HEK293 (cell line): ENCODE results near the gene DNAH1.

Experiments used
- CTCF ChIA-PET: fragments of 350-600 bp; formaldehyde crosslinking; extraction: SDS; loops from one replicate; lab custom pipeline; 2021; ENCODE audit warnings: antibody characterized with exemption; lab: Yijun Ruan, JAX
- POLR2A ChIA-PET: fragments of 300-600 bp; formaldehyde crosslinking; extraction: SDS; loops from one replicate; lab custom pipeline; 2020; ENCODE audit warnings: antibody characterized with exemption, inconsistent platforms; lab: Yijun Ruan, JAX
- H3K27ac ChIP-seq: fragments of 200-500 bp; sonication (Bioruptor generic); 2 replicates; pipeline ENCODE4 v1.5.1; 2014; ENCODE audit warnings: low read depth, low read length, control low read depth, inconsistent platforms; ENCODE audit errors: extremely low read depth
- H3K36me3 ChIP-seq, 2 experiments: fragments of 200-500 bp in 1 of 2; sonication (Bioruptor generic) in 1 of 2; 1 replicate in 1 of 2; 2 replicates in 1 of 2; pipeline ENCODE4 v1.5.1; 2014 to 2017; ENCODE audit warnings: inconsistent platforms in 2 of 2, low read length in 2 of 2; ENCODE audit not compliant: control insufficient read depth in 2 of 2, insufficient read depth in 1 of 2
- H3K4me1 ChIP-seq: fragments of 200-500 bp; sonication (Bioruptor generic); 2 replicates; pipeline ENCODE4 v1.5.1; 2014; ENCODE audit warnings: mild to moderate bottlenecking, low read length, inconsistent platforms; ENCODE audit not compliant: control insufficient read depth, insufficient read depth
- H3K4me3 ChIP-seq: 2 replicates; pipeline ENCODE4 v1.5.1; 2011; ENCODE audit warnings: low read depth, mild to moderate bottlenecking, control low read depth, low read length, moderate library complexity
- H3K9me3 ChIP-seq: fragments of 200-500 bp; sonication (Bioruptor generic); 2 replicates; pipeline ENCODE4 v1.5.1; 2014; ENCODE audit warnings: low read depth, low read length, inconsistent platforms; ENCODE audit not compliant: control insufficient read depth, insufficient read depth
- EGR2 ChIP-seq: fragments of 450-650 bp; formaldehyde crosslinking; IDR thresholded peaks from 2 replicates; pipeline ENCODE4 v1.5.1; 2016; ENCODE audit warnings: low read depth, missing biosample characterization, missing genetic modification characterization
- KLF10 ChIP-seq: fragments of 450-650 bp; IDR thresholded peaks from 2 replicates; pipeline ENCODE4 v1.5.1; 2018; ENCODE audit warnings: missing biosample characterization, mild to moderate bottlenecking, missing genetic modification characterization
- SCRT2 ChIP-seq: fragments of 450-650 bp; formaldehyde crosslinking; IDR thresholded peaks from 2 replicates; pipeline ENCODE4 v1.5.1; 2016; ENCODE audit warnings: missing biosample characterization, missing genetic modification characterization
- ZBTB20 ChIP-seq: fragments of 450-650 bp; formaldehyde crosslinking; IDR thresholded peaks from 2 replicates; pipeline ENCODE4 v1.5.1; 2016; ENCODE audit warnings: missing biosample characterization, missing genetic modification characterization
- ZNF2 ChIP-seq: fragments of 450-650 bp; formaldehyde crosslinking; IDR thresholded peaks from 2 replicates; pipeline ENCODE4 v1.5.1; 2016; ENCODE audit warnings: missing biosample characterization, missing genetic modification characterization
- ZNF23 ChIP-seq: fragments of 450-650 bp; formaldehyde crosslinking; IDR thresholded peaks from 2 replicates; pipeline ENCODE4 v1.5.1; 2016; ENCODE audit warnings: missing biosample characterization, missing genetic modification characterization, borderline replicate concordance
- ZNF335 ChIP-seq: fragments of 450-650 bp; formaldehyde crosslinking; conservative IDR thresholded peaks from 2 replicates; pipeline ENCODE4 v1.5.1; 2016; ENCODE audit warnings: missing biosample characterization, missing genetic modification characterization
- ZNF37A ChIP-seq: fragments of 450-650 bp; IDR thresholded peaks from 2 replicates; pipeline ENCODE4 v1.5.1; 2018; ENCODE audit warnings: missing biosample characterization, missing genetic modification characterization
- ZNF600 ChIP-seq: fragments of 450-650 bp; formaldehyde crosslinking; IDR thresholded peaks from 2 replicates; pipeline ENCODE4 v1.5.1; 2016; ENCODE audit warnings: missing biosample characterization, missing genetic modification characterization
- ZNF623 ChIP-seq: fragments of 450-650 bp; formaldehyde crosslinking; IDR thresholded peaks from 2 replicates; pipeline ENCODE4 v1.5.1; 2016; ENCODE audit warnings: missing biosample characterization, missing genetic modification characterization
- ZNF658 ChIP-seq: fragments of 450-650 bp; formaldehyde crosslinking; IDR thresholded peaks from 2 replicates; pipeline ENCODE4; 2016; ENCODE audit warnings: missing biosample characterization, missing genetic modification characterization
- ZNF664 ChIP-seq: fragments of 450-650 bp; formaldehyde crosslinking; IDR thresholded peaks from 2 replicates; pipeline ENCODE4 v1.5.1; 2016; ENCODE audit warnings: missing biosample characterization, missing genetic modification characterization
- ZNF747 ChIP-seq: fragments of 450-650 bp; formaldehyde crosslinking; IDR thresholded peaks from 2 replicates; pipeline ENCODE4 v1.5.1; 2016; ENCODE audit warnings: missing biosample characterization, missing genetic modification characterization
- TF ChIP-seq, protein P1 (sequence below): fragments of 450-650 bp; formaldehyde crosslinking; IDR thresholded peaks from 2 replicates; pipeline ENCODE4 v1.5.1; 2016; ENCODE audit warnings: missing biosample characterization, missing genetic modification characterization
- TF ChIP-seq, protein P2 (sequence below): fragments of 450-650 bp; formaldehyde crosslinking; IDR thresholded peaks from 2 replicates; pipeline ENCODE4 v1.5.1; 2016; ENCODE audit warnings: missing biosample characterization, missing genetic modification characterization, borderline replicate concordance
- TF ChIP-seq, protein P3 (sequence below): fragments of 450-650 bp; formaldehyde crosslinking; IDR thresholded peaks from 2 replicates; pipeline ENCODE4 v1.5.1; 2016; ENCODE audit warnings: missing biosample characterization, missing genetic modification characterization
- TF ChIP-seq, protein P4 (sequence below): fragments of 450-650 bp; formaldehyde crosslinking; IDR thresholded peaks from 2 replicates; pipeline ENCODE4 v1.5.1; 2016; ENCODE audit warnings: missing biosample characterization, missing genetic modification characterization
- TF ChIP-seq, protein P5 (sequence below): sonication (generic); formaldehyde crosslinking; IDR thresholded peaks from 2 replicates; pipeline ENCODE4 v1.8.1; 2022; ENCODE audit warnings: mild to moderate bottlenecking, moderate library complexity, missing genetic modification reagents
- TF ChIP-seq, protein P6 (sequence below): fragments of 450-650 bp; formaldehyde crosslinking; IDR thresholded peaks from 2 replicates; pipeline ENCODE4 v1.5.0; 2017; ENCODE audit warnings: missing biosample characterization, missing genetic modification characterization, borderline replicate concordance

DNAH1 gene

DNA sequence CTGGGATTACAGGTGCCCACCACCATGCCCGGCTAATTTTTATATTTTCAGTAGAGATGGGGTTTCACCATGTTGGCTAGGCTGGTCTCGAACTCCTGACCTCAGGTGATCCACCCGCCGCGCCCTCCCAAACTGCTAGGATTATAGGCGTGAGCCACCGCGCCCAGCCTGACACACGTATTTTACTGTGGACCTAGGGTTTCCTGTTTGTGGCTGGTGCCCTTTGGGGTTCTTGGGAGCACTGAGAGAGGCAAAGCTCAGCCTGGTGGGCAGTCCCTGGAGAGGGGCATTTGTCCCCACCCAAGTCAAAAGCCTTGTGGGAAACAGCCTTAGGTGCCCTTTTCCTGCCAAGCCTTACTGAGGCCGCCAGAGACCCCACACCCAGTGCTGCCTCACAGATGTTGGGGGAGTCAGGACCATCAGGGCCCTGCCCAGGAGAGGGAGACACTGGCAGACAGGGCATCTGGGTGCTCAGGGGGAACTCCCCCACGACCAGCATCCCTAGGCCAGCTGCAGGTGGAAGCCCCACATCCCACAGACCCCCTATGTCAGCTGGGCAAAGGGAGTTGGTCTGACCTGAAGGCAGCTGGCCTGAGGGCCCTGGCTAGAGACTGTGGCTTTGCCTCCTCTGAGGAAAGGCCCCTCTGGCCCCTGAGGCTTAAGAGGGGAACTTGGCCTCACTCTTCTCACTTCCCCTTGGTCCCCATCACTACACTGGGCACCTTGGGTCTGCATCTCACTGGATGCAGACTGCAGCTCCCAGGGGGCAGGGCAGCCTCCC, 35.1 kb downstream of the DNAH1 start:
- no peak overlapping the region for H3K27ac ChIP-seq
- H3K4me1 ChIP-seq = no peaks in the 10 kb centered on the region
- H3K36me3 ChIP-seq = peaks cover 0 to 11% of the 10 kb centered on the region in 2 experiments; a peak in 1 of 3 replicates
- ChIA-PET CTCF (interaction anchor here (1.0 kb wide), 1 partner anchor 131 kb away, joined by 4 read pairs; no protein-coding TSS in a partner anchor), POLR2A (no interaction called here)
- TF ChIP-seq ZNF2 (tag by site-specific recombination) (no peak), ZNF600 (tag by site-specific recombination) (no peak), ZNF658 (tag by site-specific recombination) (no peak), EGR2 (tag by site-specific recombination) (no peak), SCRT2 (tag by site-specific recombination) (no peak), ZNF623 (tag by site-specific recombination) (no peak), ZNF37A (tag by site-specific recombination) (no peak), ZNF664 (tag by site-specific recombination) (no peak), ZNF23 (tag by site-specific recombination) (no peak), KLF10 (tag by site-specific recombination) (no peak), ZNF335 (no peak), ZBTB20 (tag by site-specific recombination) (no peak), ZNF747 (tag by site-specific recombination) (no peak)
- TF ChIP-seq, protein P1, sequence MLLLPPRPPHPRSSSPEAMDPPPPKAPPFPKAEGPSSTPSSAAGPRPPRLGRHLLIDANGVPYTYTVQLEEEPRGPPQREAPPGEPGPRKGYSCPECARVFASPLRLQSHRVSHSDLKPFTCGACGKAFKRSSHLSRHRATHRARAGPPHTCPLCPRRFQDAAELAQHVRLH (tag by site-specific recombination) = no peak
- TF ChIP-seq, protein P2, sequence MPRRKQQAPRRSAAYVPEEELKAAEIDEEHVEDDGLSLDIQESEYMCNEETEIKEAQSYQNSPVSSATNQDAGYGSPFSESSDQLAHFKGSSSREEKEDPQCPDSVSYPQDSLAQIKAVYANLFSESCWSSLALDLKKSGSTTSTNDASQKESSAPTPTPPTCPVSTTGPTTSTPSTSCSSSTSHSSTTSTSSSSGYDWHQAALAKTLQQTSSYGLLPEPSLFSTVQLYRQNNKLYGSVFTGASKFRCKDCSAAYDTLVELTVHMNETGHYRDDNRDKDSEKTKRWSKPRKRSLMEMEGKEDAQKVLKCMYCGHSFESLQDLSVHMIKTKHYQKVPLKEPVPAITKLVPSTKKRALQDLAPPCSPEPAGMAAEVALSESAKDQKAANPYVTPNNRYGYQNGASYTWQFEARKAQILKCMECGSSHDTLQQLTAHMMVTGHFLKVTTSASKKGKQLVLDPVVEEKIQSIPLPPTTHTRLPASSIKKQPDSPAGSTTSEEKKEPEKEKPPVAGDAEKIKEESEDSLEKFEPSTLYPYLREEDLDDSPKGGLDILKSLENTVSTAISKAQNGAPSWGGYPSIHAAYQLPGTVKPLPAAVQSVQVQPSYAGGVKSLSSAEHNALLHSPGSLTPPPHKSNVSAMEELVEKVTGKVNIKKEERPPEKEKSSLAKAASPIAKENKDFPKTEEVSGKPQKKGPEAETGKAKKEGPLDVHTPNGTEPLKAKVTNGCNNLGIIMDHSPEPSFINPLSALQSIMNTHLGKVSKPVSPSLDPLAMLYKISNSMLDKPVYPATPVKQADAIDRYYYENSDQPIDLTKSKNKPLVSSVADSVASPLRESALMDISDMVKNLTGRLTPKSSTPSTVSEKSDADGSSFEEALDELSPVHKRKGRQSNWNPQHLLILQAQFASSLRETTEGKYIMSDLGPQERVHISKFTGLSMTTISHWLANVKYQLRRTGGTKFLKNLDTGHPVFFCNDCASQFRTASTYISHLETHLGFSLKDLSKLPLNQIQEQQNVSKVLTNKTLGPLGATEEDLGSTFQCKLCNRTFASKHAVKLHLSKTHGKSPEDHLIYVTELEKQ (tag by site-specific recombination) = no peak
- TF ChIP-seq, protein P3, sequence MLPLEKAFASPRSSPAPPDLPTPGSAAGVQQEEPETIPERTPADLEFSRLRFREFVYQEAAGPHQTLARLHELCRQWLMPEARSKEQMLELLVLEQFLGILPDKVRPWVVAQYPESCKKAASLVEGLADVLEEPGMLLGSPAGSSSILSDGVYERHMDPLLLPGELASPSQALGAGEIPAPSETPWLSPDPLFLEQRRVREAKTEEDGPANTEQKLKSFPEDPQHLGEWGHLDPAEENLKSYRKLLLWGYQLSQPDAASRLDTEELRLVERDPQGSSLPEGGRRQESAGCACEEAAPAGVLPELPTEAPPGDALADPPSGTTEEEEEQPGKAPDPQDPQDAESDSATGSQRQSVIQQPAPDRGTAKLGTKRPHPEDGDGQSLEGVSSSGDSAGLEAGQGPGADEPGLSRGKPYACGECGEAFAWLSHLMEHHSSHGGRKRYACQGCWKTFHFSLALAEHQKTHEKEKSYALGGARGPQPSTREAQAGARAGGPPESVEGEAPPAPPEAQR (tag by site-specific recombination) = no peak
- TF ChIP-seq, protein P4, sequence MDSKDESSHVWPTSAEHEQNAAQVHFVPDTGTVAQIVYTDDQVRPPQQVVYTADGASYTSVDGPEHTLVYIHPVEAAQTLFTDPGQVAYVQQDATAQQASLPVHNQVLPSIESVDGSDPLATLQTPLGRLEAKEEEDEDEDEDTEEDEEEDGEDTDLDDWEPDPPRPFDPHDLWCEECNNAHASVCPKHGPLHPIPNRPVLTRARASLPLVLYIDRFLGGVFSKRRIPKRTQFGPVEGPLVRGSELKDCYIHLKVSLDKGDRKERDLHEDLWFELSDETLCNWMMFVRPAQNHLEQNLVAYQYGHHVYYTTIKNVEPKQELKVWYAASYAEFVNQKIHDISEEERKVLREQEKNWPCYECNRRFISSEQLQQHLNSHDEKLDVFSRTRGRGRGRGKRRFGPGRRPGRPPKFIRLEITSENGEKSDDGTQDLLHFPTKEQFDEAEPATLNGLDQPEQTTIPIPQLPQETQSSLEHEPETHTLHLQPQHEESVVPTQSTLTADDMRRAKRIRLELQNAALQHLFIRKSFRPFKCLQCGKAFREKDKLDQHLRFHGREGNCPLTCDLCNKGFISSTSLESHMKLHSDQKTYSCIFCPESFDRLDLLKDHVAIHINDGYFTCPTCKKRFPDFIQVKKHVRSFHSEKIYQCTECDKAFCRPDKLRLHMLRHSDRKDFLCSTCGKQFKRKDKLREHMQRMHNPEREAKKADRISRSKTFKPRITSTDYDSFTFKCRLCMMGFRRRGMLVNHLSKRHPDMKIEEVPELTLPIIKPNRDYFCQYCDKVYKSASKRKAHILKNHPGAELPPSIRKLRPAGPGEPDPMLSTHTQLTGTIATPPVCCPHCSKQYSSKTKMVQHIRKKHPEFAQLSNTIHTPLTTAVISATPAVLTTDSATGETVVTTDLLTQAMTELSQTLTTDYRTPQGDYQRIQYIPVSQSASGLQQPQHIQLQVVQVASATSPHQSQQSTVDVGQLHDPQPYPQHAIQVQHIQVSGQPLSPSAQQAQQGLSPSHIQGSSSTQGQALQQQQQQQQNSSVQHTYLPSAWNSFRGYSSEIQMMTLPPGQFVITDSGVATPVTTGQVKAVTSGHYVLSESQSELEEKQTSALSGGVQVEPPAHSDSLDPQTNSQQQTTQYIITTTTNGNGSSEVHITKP = no peak
- TF ChIP-seq, protein P5, sequence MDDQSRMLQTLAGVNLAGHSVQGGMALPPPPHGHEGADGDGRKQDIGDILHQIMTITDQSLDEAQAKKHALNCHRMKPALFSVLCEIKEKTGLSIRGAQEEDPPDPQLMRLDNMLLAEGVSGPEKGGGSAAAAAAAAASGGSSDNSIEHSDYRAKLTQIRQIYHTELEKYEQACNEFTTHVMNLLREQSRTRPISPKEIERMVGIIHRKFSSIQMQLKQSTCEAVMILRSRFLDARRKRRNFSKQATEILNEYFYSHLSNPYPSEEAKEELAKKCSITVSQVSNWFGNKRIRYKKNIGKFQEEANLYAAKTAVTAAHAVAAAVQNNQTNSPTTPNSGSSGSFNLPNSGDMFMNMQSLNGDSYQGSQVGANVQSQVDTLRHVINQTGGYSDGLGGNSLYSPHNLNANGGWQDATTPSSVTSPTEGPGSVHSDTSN (CRISPR knock-in tag) = no peak
- TF ChIP-seq, protein P6, sequence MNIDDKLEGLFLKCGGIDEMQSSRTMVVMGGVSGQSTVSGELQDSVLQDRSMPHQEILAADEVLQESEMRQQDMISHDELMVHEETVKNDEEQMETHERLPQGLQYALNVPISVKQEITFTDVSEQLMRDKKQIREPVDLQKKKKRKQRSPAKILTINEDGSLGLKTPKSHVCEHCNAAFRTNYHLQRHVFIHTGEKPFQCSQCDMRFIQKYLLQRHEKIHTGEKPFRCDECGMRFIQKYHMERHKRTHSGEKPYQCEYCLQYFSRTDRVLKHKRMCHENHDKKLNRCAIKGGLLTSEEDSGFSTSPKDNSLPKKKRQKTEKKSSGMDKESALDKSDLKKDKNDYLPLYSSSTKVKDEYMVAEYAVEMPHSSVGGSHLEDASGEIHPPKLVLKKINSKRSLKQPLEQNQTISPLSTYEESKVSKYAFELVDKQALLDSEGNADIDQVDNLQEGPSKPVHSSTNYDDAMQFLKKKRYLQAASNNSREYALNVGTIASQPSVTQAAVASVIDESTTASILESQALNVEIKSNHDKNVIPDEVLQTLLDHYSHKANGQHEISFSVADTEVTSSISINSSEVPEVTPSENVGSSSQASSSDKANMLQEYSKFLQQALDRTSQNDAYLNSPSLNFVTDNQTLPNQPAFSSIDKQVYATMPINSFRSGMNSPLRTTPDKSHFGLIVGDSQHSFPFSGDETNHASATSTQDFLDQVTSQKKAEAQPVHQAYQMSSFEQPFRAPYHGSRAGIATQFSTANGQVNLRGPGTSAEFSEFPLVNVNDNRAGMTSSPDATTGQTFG (tag by site-specific recombination) = no peak
- H3K9me3 ChIP-seq = no peaks in the 10 kb centered on the region
- no peak overlapping the region for H3K4me3 ChIP-seq
